Panc1 (cell line): ENCODE results near the gene SIK3. TPM values are rescaled to one million over a fixed set of nuclear protein-coding genes. Genes with fewer than 3 reads are reported as not detected.

Experiments
- ATAC-seq: fragments of 200-7000 bp; cut with Tn5 transposase; 2 replicates; pipeline ENCODE4 v1.9.1; 2020; ENCODE audit warnings: mild to moderate bottlenecking, moderate library complexity
- BruUV-seq: library from RNA; stranded (reverse); fragments of 400-500 nt; replicated peaks from 2 replicates; lab custom pipeline; 2021; lab: Mats Ljungman, UMichigan
- CTCF ChIA-PET: fragments of 300-600 bp; sonication (Branson Sonifier 250); formaldehyde crosslinking; loops from one replicate; lab custom pipeline; 2022; ENCODE audit warnings: antibody characterized with exemption; lab: Charles Lee
- POLR2A ChIA-PET: fragments of 300-600 bp; sonication (Branson Sonifier 250); formaldehyde crosslinking; loops from one replicate; lab custom pipeline; 2022; ENCODE audit warnings: antibody characterized with exemption; lab: Charles Lee
- DNase-seq: peaks from one replicate; pipeline ENCODE4 v3.0.0-alpha.2; 2010; ENCODE audit warnings: low read depth, low spot score
- H3K27ac ChIP-seq: 2 replicates; pipeline ENCODE4 v1.5.1; 2011; ENCODE audit warnings: mild to moderate bottlenecking, low read length, inconsistent platforms
- H3K27me3 ChIP-seq: fragments of 200-500 bp; sonication (Bioruptor generic); 2 replicates; pipeline ENCODE4 v1.6.0; 2014; ENCODE audit warnings: low read length, inconsistent platforms; ENCODE audit not compliant: control insufficient read depth, insufficient read depth
- H3K36me3 ChIP-seq: fragments of 200-500 bp; sonication (Bioruptor generic); 2 replicates; pipeline ENCODE4 v1.5.1; 2014; ENCODE audit warnings: inconsistent platforms, mild to moderate bottlenecking, low read length, moderate library complexity; ENCODE audit not compliant: control insufficient read depth, insufficient read depth
- H3K4me1 ChIP-seq: 2 replicates; pipeline ENCODE4 v1.5.1; 2011; ENCODE audit warnings: inconsistent platforms, mild to moderate bottlenecking, low read length, moderate library complexity; ENCODE audit not compliant: control insufficient read depth, insufficient read depth
- H3K4me3 ChIP-seq, 2 experiments: 2 replicates each; pipeline ENCODE4 v1.5.1; 2011 to 2012; ENCODE audit warnings: low read depth in 2 of 2, low read length in 2 of 2, mild to moderate bottlenecking in 2 of 2, inconsistent platforms in 1 of 2, moderate library complexity in 1 of 2
- H3K9me3 ChIP-seq: fragments of 200-500 bp; sonication (Bioruptor generic); 2 replicates; pipeline ENCODE4 v1.5.1; 2014; ENCODE audit warnings: low read depth, mild to moderate bottlenecking, inconsistent platforms, low read length, moderate library complexity; ENCODE audit not compliant: control insufficient read depth, insufficient read depth
- POLR2AphosphoS5 ChIP-seq: IDR thresholded peaks from 2 replicates; pipeline ENCODE4 v1.6.1; 2012; ENCODE audit warnings: mild to moderate bottlenecking, low read depth, low read length, moderate library complexity
- SIN3A ChIP-seq: IDR thresholded peaks from 2 replicates; pipeline ENCODE4 v1.6.1; 2012; ENCODE audit warnings: low read depth, mild to moderate bottlenecking, low read length, moderate library complexity, borderline replicate concordance; ENCODE audit not compliant: insufficient read depth
- TCF7L2 ChIP-seq: IDR thresholded peaks from 2 replicates; pipeline ENCODE4 v1.6.1; 2011; ENCODE audit warnings: mild to moderate bottlenecking, low read depth, low read length, inconsistent platforms
- in situ Hi-C: cut with HindIII; loops from 2 replicates; pipeline ENCODE4 v1.10.0; 2016; ENCODE audit warnings: low sequenced_read_pairs, low pct_unique_long_range_greater_than_20kb
- intact Hi-C: fragments of 100-400 bp; cut with micrococcal nuclease; formaldehyde crosslinking; loops from one replicate; pipeline ENCODE4 v1.10.0; 2022; ENCODE audit not compliant: unreplicated experiment
- total RNA-seq: library from RNA; stranded (reverse); gene quantifications from one replicate; pipeline ENCODE4 v1.2.1, GENCODE V29; 2021; ENCODE audit not compliant: unreplicated experiment
- TF ChIP-seq, protein P1 (sequence below): fragments of 450-650 bp; IDR thresholded peaks from 2 replicates; pipeline ENCODE4 v1.5.1; 2017; ENCODE audit warnings: mild to moderate bottlenecking
- TF ChIP-seq, protein P2 (sequence below), 2 experiments: IDR thresholded peaks; 2 replicates each; pipeline ENCODE4 v1.6.1; 2011 to 2012; ENCODE audit warnings: low read depth in 2 of 2, control low read depth in 1 of 2, low read length in 1 of 2, mild to moderate bottlenecking in 1 of 2, moderate library complexity in 1 of 2; ENCODE audit not compliant: insufficient read depth in 1 of 2

SIK3 gene
- total RNA-seq, 1 experiment from 2014 or later: 39.7 TPM

DNA sequence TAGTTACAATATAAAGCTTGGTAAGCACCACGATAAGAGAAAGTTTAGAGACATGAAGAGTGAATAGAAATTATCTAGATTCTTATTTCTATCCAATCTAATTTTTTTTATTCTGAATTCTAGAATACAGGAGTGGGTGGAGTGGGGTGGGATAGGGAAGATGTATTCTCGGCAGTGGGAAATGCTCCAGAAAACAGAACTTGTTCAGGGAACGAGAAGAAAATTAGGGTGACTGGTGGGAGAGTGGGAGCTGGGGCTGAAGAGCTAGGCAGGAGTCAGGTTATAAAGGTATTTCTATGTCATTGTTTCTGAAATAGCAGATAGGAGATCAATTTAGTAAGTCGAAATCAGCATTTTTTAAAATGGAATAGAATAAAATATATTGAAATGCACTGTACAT lies 207.6 kb downstream of the SIK3 start:
- Histone ChIP-seq H3K4me3 (no peak overlapping the region), H3K27ac (no peak overlapping the region), H3K27me3 (no peaks in the 10 kb centered on the region), H3K4me1 (no peaks in the 10 kb centered on the region), H3K9me3 (no peaks in the 10 kb centered on the region), H3K36me3 (no peaks in the 10 kb centered on the region)
- TF ChIP-seq, protein P1, sequence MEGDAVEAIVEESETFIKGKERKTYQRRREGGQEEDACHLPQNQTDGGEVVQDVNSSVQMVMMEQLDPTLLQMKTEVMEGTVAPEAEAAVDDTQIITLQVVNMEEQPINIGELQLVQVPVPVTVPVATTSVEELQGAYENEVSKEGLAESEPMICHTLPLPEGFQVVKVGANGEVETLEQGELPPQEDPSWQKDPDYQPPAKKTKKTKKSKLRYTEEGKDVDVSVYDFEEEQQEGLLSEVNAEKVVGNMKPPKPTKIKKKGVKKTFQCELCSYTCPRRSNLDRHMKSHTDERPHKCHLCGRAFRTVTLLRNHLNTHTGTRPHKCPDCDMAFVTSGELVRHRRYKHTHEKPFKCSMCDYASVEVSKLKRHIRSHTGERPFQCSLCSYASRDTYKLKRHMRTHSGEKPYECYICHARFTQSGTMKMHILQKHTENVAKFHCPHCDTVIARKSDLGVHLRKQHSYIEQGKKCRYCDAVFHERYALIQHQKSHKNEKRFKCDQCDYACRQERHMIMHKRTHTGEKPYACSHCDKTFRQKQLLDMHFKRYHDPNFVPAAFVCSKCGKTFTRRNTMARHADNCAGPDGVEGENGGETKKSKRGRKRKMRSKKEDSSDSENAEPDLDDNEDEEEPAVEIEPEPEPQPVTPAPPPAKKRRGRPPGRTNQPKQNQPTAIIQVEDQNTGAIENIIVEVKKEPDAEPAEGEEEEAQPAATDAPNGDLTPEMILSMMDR: no peak
- TF ChIP-seq TCF7L2 (no peak), SIN3A (no peak), POLR2AphosphoS5 (no peak)
- TF ChIP-seq, protein P2, sequence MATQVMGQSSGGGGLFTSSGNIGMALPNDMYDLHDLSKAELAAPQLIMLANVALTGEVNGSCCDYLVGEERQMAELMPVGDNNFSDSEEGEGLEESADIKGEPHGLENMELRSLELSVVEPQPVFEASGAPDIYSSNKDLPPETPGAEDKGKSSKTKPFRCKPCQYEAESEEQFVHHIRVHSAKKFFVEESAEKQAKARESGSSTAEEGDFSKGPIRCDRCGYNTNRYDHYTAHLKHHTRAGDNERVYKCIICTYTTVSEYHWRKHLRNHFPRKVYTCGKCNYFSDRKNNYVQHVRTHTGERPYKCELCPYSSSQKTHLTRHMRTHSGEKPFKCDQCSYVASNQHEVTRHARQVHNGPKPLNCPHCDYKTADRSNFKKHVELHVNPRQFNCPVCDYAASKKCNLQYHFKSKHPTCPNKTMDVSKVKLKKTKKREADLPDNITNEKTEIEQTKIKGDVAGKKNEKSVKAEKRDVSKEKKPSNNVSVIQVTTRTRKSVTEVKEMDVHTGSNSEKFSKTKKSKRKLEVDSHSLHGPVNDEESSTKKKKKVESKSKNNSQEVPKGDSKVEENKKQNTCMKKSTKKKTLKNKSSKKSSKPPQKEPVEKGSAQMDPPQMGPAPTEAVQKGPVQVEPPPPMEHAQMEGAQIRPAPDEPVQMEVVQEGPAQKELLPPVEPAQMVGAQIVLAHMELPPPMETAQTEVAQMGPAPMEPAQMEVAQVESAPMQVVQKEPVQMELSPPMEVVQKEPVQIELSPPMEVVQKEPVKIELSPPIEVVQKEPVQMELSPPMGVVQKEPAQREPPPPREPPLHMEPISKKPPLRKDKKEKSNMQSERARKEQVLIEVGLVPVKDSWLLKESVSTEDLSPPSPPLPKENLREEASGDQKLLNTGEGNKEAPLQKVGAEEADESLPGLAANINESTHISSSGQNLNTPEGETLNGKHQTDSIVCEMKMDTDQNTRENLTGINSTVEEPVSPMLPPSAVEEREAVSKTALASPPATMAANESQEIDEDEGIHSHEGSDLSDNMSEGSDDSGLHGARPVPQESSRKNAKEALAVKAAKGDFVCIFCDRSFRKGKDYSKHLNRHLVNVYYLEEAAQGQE (IDR thresholded peaks at IDR 0.05; ENCODE audit: insufficient read depth in 1 of 2, low read depth in 2 of 2, low read length in 1 of 2): no peak
- ChIA-PET POLR2A (no interaction called here), CTCF (no interaction called here)
- BruUV-seq: no TSS peak
- in situ Hi-C loops (no loop called here), intact Hi-C loops (no loop called here)
- ATAC-seq (no peak), DNase-seq (no peak)

DNA sequence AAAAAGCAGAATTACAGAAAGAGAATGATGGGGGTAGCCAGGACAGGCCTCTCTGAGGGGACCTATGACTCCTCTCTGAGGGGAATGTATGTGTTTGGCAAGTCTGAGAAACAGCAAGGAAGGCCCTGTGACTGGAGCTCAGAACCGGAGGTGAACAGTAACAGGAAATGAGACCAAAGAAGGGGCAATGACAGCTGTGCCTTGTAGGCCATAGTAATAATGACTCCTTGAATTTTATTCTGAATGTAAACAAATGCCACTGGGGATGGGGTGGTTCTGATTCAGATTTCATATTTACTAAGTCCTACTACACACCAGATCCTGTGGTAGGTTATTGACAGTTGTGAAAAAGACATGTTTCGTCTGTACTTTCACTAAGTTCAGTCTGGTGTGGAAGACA lies 208.0 kb downstream of the SIK3 start:
- ATAC-seq (no peak), DNase-seq (no peak)
- no peaks in the 10 kb centered on the region for H3K27me3 ChIP-seq
- no peak for TF ChIP-seq POLR2AphosphoS5
- no peak for TF ChIP-seq TCF7L2
- TF ChIP-seq, protein P1: no peak
- TF ChIP-seq, protein P2 (IDR thresholded peaks at IDR 0.05; ENCODE audit: insufficient read depth in 1 of 2, low read depth in 2 of 2, low read length in 1 of 2): no peak
- no peak for TF ChIP-seq SIN3A
- CTCF ChIA-PET: no interaction called here
- POLR2A ChIA-PET: interaction anchor here (0.6 kb wide), 1 partner anchor 227 kb away, joined by 5 read pairs; no protein-coding TSS in a partner anchor
- intact Hi-C loops: no loop called here
- H3K9me3 ChIP-seq: no peaks in the 10 kb centered on the region
- no peak overlapping the region for H3K27ac ChIP-seq
- no peaks in the 10 kb centered on the region for H3K36me3 ChIP-seq
- H3K4me1 ChIP-seq: no peaks in the 10 kb centered on the region
- in situ Hi-C loops: no loop called here
- no TSS peak for BruUV-seq
- no peak overlapping the region for H3K4me3 ChIP-seq
